Measurements from ENCODE around the gene SYT11.

- no peak for TF ChIP-seq CTCF (IDR thresholded peaks at IDR 0.05)
- no peak for TF ChIP-seq POLR2A (IDR thresholded peaks at IDR 0.05)
Observed at GRCh38 chr1:155898888-155899287, 39.5 kb downstream of the SYT11 start.
